Endodermal cell (in vitro differentiated cells): ENCODE results near the gene INSRR. TPM values are rescaled to one million over a fixed set of nuclear protein-coding genes. Genes with fewer than 3 reads are reported as not detected.
A peak's percentile ranks its signal among the peaks of the same experiment; 100 is the strongest.

Experiments
- DNase-seq: peaks from one replicate; pipeline ENCODE4 v3.0.0-alpha.2; 2017
- H3K27ac ChIP-seq: 2 replicates; pipeline ENCODE4 v1.5.1; 2013; ENCODE audit warnings: mild to moderate bottlenecking, low read depth, low read length, moderate library complexity
- H3K27me3 ChIP-seq: 2 replicates; pipeline ENCODE4 v1.6.1; 2013; ENCODE audit warnings: mild to moderate bottlenecking, low read length, moderate library complexity; ENCODE audit not compliant: insufficient read depth, control insufficient read depth, poor library complexity, severe bottlenecking
- H3K36me3 ChIP-seq: 2 replicates; pipeline ENCODE4 v1.7.0; 2013; ENCODE audit warnings: mild to moderate bottlenecking, low read length, moderate library complexity; ENCODE audit not compliant: control insufficient read depth, insufficient read depth
- H3K4me1 ChIP-seq: one replicate; pipeline ENCODE4 v1.7.0; 2013; ENCODE audit warnings: low read length; ENCODE audit not compliant: control insufficient read depth, insufficient read depth
- H3K4me3 ChIP-seq: 2 replicates; pipeline ENCODE4 v1.5.1; 2013; ENCODE audit warnings: mild to moderate bottlenecking, low read length, moderate library complexity
- H3K9ac ChIP-seq: 2 replicates; pipeline ENCODE4 v1.6.1; 2013; ENCODE audit warnings: mild to moderate bottlenecking, low read length, moderate library complexity; ENCODE audit not compliant: poor library complexity, severe bottlenecking; ENCODE audit errors: extremely low read depth
- H3K9me3 ChIP-seq: 2 replicates; pipeline ENCODE4 v1.6.1; 2013; ENCODE audit warnings: mild to moderate bottlenecking, low read length, moderate library complexity; ENCODE audit not compliant: control insufficient read depth
- H3K27ac Mint-ChIP-seq: 2 replicates; pipeline ENCODE4 v1.8.0; 2020; ENCODE audit warnings: mixed read lengths
- H3K27me3 Mint-ChIP-seq: 2 replicates; pipeline ENCODE4 v1.8.0; 2021; ENCODE audit warnings: mild to moderate bottlenecking, mixed read lengths; ENCODE audit not compliant: insufficient read depth
- H3K36me3 Mint-ChIP-seq: 2 replicates; pipeline ENCODE4 v1.8.0; 2020; ENCODE audit warnings: low read depth, mixed read lengths
- H3K4me1 Mint-ChIP-seq: 2 replicates; pipeline ENCODE4 v1.8.0; 2020; ENCODE audit warnings: mixed read lengths
- H3K4me3 Mint-ChIP-seq: 2 replicates; pipeline ENCODE4 v1.8.0; 2020; ENCODE audit warnings: mild to moderate bottlenecking, moderate library complexity, mixed read lengths
- H3K9me3 Mint-ChIP-seq: 2 replicates; pipeline ENCODE4 v1.8.0; 2020; ENCODE audit warnings: mild to moderate bottlenecking, mixed read lengths
- CTCF ChIP-seq: fragments of 200-600 bp; sonication (generic); conservative IDR thresholded peaks from 2 replicates; pipeline ENCODE4 v1.5.0; 2021; ENCODE audit warnings: antibody characterized with exemption, mild to moderate bottlenecking
- WGBS, 2 experiments: methylation state at CpG; one replicate each; pipeline versions ENCODE4 v1.1.5 to v1.1.7; 2013; ENCODE audit warnings: missing lambda C conversion rate in 2 of 2, mixed read lengths in 1 of 2; ENCODE audit not compliant: insufficient coverage in 1 of 2, insufficient read length in 1 of 2; 5-methylcytosine and 5-hydroxymethylcytosine counted together
- total RNA-seq, 2 donors: library from RNA; stranded (reverse); fragmentation: NEBNext Ultra II Directional in 1 of 2; extraction: Animal tissue kit (Norgen Biotek cat#: 25700) in 1 of 2; gene quantifications; 2 replicates in 1 of 2; 3 replicates in 1 of 2; pipeline ENCODE4 v1.2.1, GENCODE V29; 2021

Gene INSRR
- total RNA-seq, 2 donors from 2014 or later, result 0.07 to 0.09 TPM

GRCh38 chr1:156844102-156844501 lies 14.8 kb downstream of the INSRR start:
- Mint-ChIP-seq H3K27ac (no peak overlapping the region), H3K9me3 (no peaks in the 10 kb centered on the region), H3K36me3 (no peaks in the 10 kb centered on the region), H3K4me1 (peaks cover 12% of the 10 kb centered on the region), H3K4me3 (no peak overlapping the region), H3K27me3 (peaks cover 93% of the 10 kb centered on the region)
- Histone ChIP-seq H3K36me3 (no peaks in the 10 kb centered on the region), H3K27ac (no peak overlapping the region), H3K27me3 (peaks cover 78% of the 10 kb centered on the region), H3K4me1 (no peaks in the 10 kb centered on the region), H3K9ac (no peak overlapping the region), H3K9me3 (no peaks in the 10 kb centered on the region), H3K4me3 (no peak overlapping the region)
- DNase-seq, result no peak
- 74 to 80% methylated on average over 4 to 6 of the region's 6 CpGs for WGBS, 2 experiments
- TF ChIP-seq CTCF, result peak; percentile 36

- no peak for TF ChIP-seq CTCF
- peaks cover 6% of the 10 kb centered on the region for H3K4me1 Mint-ChIP-seq
- DNase-seq, result no peak
- H3K9me3 Mint-ChIP-seq, result no peaks in the 10 kb centered on the region
- Histone ChIP-seq H3K9ac (no peak overlapping the region), H3K4me3 (no peak overlapping the region), H3K27ac (no peak overlapping the region), H3K27me3 (peaks cover 75% of the 10 kb centered on the region), H3K9me3 (no peaks in the 10 kb centered on the region), H3K36me3 (no peaks in the 10 kb centered on the region), H3K4me1 (no peaks in the 10 kb centered on the region)
- no peak overlapping the region for H3K27ac Mint-ChIP-seq
- no peak overlapping the region for H3K4me3 Mint-ChIP-seq
- 83 to 94% methylated on average over 7 to 9 of the region's 9 CpGs for WGBS, 2 experiments
- H3K27me3 Mint-ChIP-seq, result peaks cover 91% of the 10 kb centered on the region
- H3K36me3 Mint-ChIP-seq, result no peaks in the 10 kb centered on the region
These were observed 16.2 kb downstream of the INSRR start for GRCh38 chr1:156842618-156843300.

GRCh38 chr1:156841295-156841855 lies 17.5 kb downstream of the INSRR start:
- Histone ChIP-seq H3K4me3 (no peak overlapping the region), H3K4me1 (no peaks in the 10 kb centered on the region), H3K9ac (no peak overlapping the region), H3K27ac (no peak overlapping the region), H3K36me3 (no peaks in the 10 kb centered on the region), H3K9me3 (no peaks in the 10 kb centered on the region), H3K27me3 (peaks cover 75% of the 10 kb centered on the region)
- peak; percentile 64 for DNase-seq
- Mint-ChIP-seq H3K9me3 (no peaks in the 10 kb centered on the region), H3K27me3 (peaks cover 89% of the 10 kb centered on the region), H3K27ac (no peak overlapping the region), H3K36me3 (no peaks in the 10 kb centered on the region), H3K4me3 (no peak overlapping the region), H3K4me1 (peaks cover 6% of the 10 kb centered on the region)
- TF ChIP-seq CTCF, result no peak
- 82 to 86% methylated on average over 3 to 16 of the region's 16 CpGs for WGBS, 2 experiments
